ENCODE results near the gene GABPB2. TPM values are rescaled to one million over a fixed set of nuclear protein-coding genes. Genes with fewer than 3 reads are reported as not detected.
A peak's percentile ranks its signal among the peaks of the same experiment; 100 is the strongest.

Gene GABPB2
- total and polyA plus RNA-seq, 2 donors from 2014 or later: 4.7 to 20.5 TPM

- FAIRE-seq (no peak), DNase-seq (no peak)
- intact Hi-C loops (cut with DNase I): no loop called here
- Histone ChIP-seq H3K27ac (ENCODE audit: low read depth in 2 of 2, low read length in 2 of 2) (peak overlapping the region in 1 of 2 donors; percentile 47), H3K9ac (ENCODE audit: low read length in 3 of 3) (peak overlapping the region in 1 of 3 donors; percentile 13), H3K36me3 (ENCODE audit: control insufficient read depth in 2 of 3, insufficient read depth in 3 of 3, low read length in 3 of 3) (peaks cover 7 to 48% (median 26%) of the 10 kb centered on the region in 3 donors), H3K4me1 (ENCODE audit: control insufficient read depth in 2 of 3, insufficient read depth in 2 of 3, low read depth in 1 of 3, low read length in 3 of 3) (peaks cover 4 to 20% (median 18%) of the 10 kb centered on the region in 3 donors), H3K4me3 (ENCODE audit: low read length in 3 of 3) (peak overlapping the region in 1 of 3 donors; percentile 21), H3K27me3 (ENCODE audit: control insufficient read depth, insufficient read depth, low read length) (no peaks in the 10 kb centered on the region), H3K9me3 (ENCODE audit: control insufficient read depth in 2 of 3, insufficient read depth in 1 of 3, low read length in 3 of 3) (no peaks in the 10 kb centered on the region)
- no peak for TF ChIP-seq CTCF (IDR thresholded peaks at IDR 0.05; ENCODE audit: borderline replicate concordance, extremely low read depth, insufficient read depth)
Measured at GRCh38 chr1:151055581-151055980, 15.0 kb upstream of the GABPB2 start.

- H3K27me3 ChIP-seq (ENCODE audit: control insufficient read depth, insufficient read depth, low read length): no peaks in the 10 kb centered on the region
- peaks cover 4 to 20% (median 18%) of the 10 kb centered on the region in 3 donors for H3K4me1 ChIP-seq (ENCODE audit: control insufficient read depth in 2 of 3, insufficient read depth in 2 of 3, low read depth in 1 of 3, low read length in 3 of 3)
- no peaks in the 10 kb centered on the region for H3K9me3 ChIP-seq (ENCODE audit: control insufficient read depth in 2 of 3, insufficient read depth in 1 of 3, low read length in 3 of 3)
- FAIRE-seq (no peak), DNase-seq (no peak)
- H3K9ac ChIP-seq (ENCODE audit: low read length in 3 of 3): peak overlapping the region in 1 of 3 donors; percentile 13
- peaks cover 7 to 48% (median 26%) of the 10 kb centered on the region in 3 donors for H3K36me3 ChIP-seq (ENCODE audit: control insufficient read depth in 2 of 3, insufficient read depth in 3 of 3, low read length in 3 of 3)
- intact Hi-C loops (cut with DNase I): no loop called here
- peak overlapping the region in 1 of 3 donors; percentile 22 for H3K4me3 ChIP-seq (ENCODE audit: low read length in 3 of 3)
- no peak for TF ChIP-seq CTCF (IDR thresholded peaks at IDR 0.05; ENCODE audit: borderline replicate concordance, extremely low read depth, insufficient read depth)
- peak overlapping the region; percentile 5 to 71 for H3K27ac ChIP-seq (ENCODE audit: low read depth in 2 of 2, low read length in 2 of 2)
Measured at GRCh38 chr1:151056149-151056548, 14.4 kb upstream of the GABPB2 start.

GRCh38 chr1:151058692-151059091, 11.9 kb upstream of the GABPB2 start:
- Histone ChIP-seq H3K27ac (ENCODE audit: low read depth in 2 of 2, low read length in 2 of 2) (peak overlapping the region; percentile 97 to 98), H3K36me3 (ENCODE audit: control insufficient read depth in 2 of 3, insufficient read depth in 3 of 3, low read length in 3 of 3) (peaks cover 7 to 32% (median 19%) of the 10 kb centered on the region in 3 donors), H3K4me1 (ENCODE audit: control insufficient read depth in 2 of 3, insufficient read depth in 2 of 3, low read depth in 1 of 3, low read length in 3 of 3) (peaks cover 4 to 20% (median 18%) of the 10 kb centered on the region in 3 donors), H3K9ac (ENCODE audit: low read length in 3 of 3) (peak overlapping the region; percentile 80 to 99 (median 92)), H3K9me3 (ENCODE audit: control insufficient read depth in 2 of 3, insufficient read depth in 1 of 3, low read length in 3 of 3) (no peaks in the 10 kb centered on the region), H3K4me3 (ENCODE audit: low read length in 3 of 3) (peak overlapping the region; percentile 86 to 99 (median 95)), H3K27me3 (ENCODE audit: control insufficient read depth, insufficient read depth, low read length) (no peaks in the 10 kb centered on the region)
- FAIRE-seq (no peak), DNase-seq (peak; percentile 72 to 86 (median 79))
- no peak for TF ChIP-seq CTCF (IDR thresholded peaks at IDR 0.05; ENCODE audit: borderline replicate concordance, extremely low read depth, insufficient read depth)
- intact Hi-C loops (cut with DNase I): no loop called here

Measured in kidney (tissue), 14 donors.